OCI-LY1 (cell line): ENCODE data around the gene ACOX1.

Experiments used
- EZH2 ChIP-seq: fragments of 200-600 bp; sonication (generic), shearing (Covaris generic); IDR thresholded peaks from 2 replicates; pipeline ENCODE4 v1.8.0; 2017; ENCODE audit warnings: borderline replicate concordance, mixed run types, mild to moderate bottlenecking, antibody characterized with exemption, low read length, moderate library complexity, mixed read lengths
- TF ChIP-seq, protein P1 (sequence below): fragments of 200-600 bp; sonication (generic), shearing (Covaris generic); IDR thresholded peaks from 2 replicates; pipeline ENCODE4 v1.5.1; 2017; ENCODE audit warnings: mild to moderate bottlenecking, antibody characterized with exemption, low read length, moderate library complexity, mixed read lengths

DNA sequence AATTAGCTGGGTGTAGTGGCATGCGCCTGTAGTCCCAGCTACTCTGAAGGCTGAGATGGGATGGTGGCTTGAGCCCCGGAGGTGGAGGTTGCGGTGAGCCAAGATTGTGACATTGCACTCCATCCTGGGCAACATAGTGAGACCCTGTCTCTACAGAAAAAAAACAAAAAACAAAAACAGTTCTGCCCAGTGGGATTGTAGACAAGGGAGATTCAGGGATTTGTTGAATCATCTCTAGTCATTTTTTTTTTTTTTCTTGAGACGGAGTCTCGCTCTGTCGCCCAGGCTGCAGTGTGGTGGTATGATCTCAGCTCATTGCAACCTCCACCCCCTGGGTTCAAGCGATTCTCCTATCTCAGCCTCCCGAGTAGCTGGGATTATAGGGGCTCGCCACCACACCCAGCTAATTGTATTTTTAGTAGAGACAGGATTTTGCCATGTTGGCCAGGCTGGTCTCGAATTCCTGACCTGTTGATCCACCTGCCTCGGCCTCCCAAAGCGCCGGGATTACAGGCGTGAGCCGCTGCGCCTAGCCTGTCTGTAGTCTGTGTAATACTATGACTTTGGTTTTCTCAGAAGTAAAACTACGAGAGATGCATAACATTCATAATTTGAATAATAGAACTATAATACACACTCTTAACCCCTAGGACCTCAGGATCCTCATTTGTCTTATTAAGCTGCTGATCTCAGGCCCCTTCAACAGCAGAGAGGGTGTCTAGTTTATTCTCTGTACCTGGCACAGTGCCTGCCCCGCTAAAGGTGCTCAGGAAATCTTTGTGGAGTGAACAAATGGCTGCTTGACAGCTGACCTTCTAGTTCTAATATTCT lies 1.4 kb upstream of the ACOX1 start:
- TF ChIP-seq, protein P1, sequence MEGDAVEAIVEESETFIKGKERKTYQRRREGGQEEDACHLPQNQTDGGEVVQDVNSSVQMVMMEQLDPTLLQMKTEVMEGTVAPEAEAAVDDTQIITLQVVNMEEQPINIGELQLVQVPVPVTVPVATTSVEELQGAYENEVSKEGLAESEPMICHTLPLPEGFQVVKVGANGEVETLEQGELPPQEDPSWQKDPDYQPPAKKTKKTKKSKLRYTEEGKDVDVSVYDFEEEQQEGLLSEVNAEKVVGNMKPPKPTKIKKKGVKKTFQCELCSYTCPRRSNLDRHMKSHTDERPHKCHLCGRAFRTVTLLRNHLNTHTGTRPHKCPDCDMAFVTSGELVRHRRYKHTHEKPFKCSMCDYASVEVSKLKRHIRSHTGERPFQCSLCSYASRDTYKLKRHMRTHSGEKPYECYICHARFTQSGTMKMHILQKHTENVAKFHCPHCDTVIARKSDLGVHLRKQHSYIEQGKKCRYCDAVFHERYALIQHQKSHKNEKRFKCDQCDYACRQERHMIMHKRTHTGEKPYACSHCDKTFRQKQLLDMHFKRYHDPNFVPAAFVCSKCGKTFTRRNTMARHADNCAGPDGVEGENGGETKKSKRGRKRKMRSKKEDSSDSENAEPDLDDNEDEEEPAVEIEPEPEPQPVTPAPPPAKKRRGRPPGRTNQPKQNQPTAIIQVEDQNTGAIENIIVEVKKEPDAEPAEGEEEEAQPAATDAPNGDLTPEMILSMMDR, result no peak
- TF ChIP-seq EZH2, result no peak
